NCI-H1092 (cell line): ENCODE data around the gene FHIT.
A peak's percentile ranks its signal among the peaks of the same experiment; 100 is the strongest.

Experiments used
- DNase-seq: peaks from one replicate; lab custom pipeline; 2025; lab: John Stamatoyannopoulos, UW

FHIT gene

GRCh38 chr3:60102154-60102553 is 1149.1 kb downstream of the FHIT start:
- DNase-seq, result no peak

- DNase-seq, result no peak
Observed at GRCh38 chr3:60101621-60102020, 1149.6 kb downstream of the FHIT start.

GRCh38 chr3:60096403-60096802 is 1154.8 kb downstream of the FHIT start:
- DNase-seq, result no peak

GRCh38 chr3:60095930-60096329 is 1155.3 kb downstream of the FHIT start:
- no peak for DNase-seq

- DNase-seq, result no peak
Observed at GRCh38 chr3:60095516-60095915, 1155.7 kb downstream of the FHIT start.

GRCh38 chr3:60094392-60094947 is 1156.8 kb downstream of the FHIT start:
- DNase-seq, result peak; percentile 8

- DNase-seq, result no peak
Observed at GRCh38 chr3:60090548-60090947, 1160.7 kb downstream of the FHIT start.

- DNase-seq, result no peak
Observed at GRCh38 chr3:60086811-60087210, 1164.4 kb downstream of the FHIT start.

- no peak for DNase-seq
Observed at GRCh38 chr3:60085649-60086048, 1165.6 kb downstream of the FHIT start.

GRCh38 chr3:60081381-60082095 is 1169.7 kb downstream of the FHIT start:
- DNase-seq, result no peak

GRCh38 chr3:60080648-60081047 is 1170.6 kb downstream of the FHIT start:
- no peak for DNase-seq

- no peak for DNase-seq
Observed at GRCh38 chr3:60079076-60079475, 1172.2 kb downstream of the FHIT start.

- no peak for DNase-seq
Observed at GRCh38 chr3:60076331-60076730, 1174.9 kb downstream of the FHIT start.

- DNase-seq, result no peak
Observed at GRCh38 chr3:60073942-60074341, 1177.3 kb downstream of the FHIT start.

GRCh38 chr3:60073228-60073627 is 1178.0 kb downstream of the FHIT start:
- no peak for DNase-seq

GRCh38 chr3:60070366-60070765 is 1180.9 kb downstream of the FHIT start:
- no peak for DNase-seq

- no peak for DNase-seq
Observed at GRCh38 chr3:60065227-60065868, 1185.9 kb downstream of the FHIT start.

- no peak for DNase-seq
Observed at GRCh38 chr3:60064210-60065178, 1186.8 kb downstream of the FHIT start.

- DNase-seq, result no peak
Observed at GRCh38 chr3:60056404-60056803, 1194.8 kb downstream of the FHIT start.

- no peak for DNase-seq
Observed at GRCh38 chr3:60055765-60056164, 1195.5 kb downstream of the FHIT start.

GRCh38 chr3:60053526-60054265 is 1197.6 kb downstream of the FHIT start:
- no peak for DNase-seq

GRCh38 chr3:60048447-60048848 is 1202.8 kb downstream of the FHIT start:
- DNase-seq, result no peak
